Transverse colon (tissue), 3 donors: ENCODE measurements around the gene NRXN2.

Experiments used
- CTCF ChIP-seq, 5 experiments: fragments of 200-600 bp in 3 of 5; fragments of 450-650 bp in 2 of 5; sonication (generic) in 3 of 5; IDR thresholded peaks; 1 replicate in 2 of 5; 2 replicates in 3 of 5; pipeline ENCODE4 v1.5.1; 2016 to 2017; ENCODE audit warnings: antibody characterized with exemption in 5 of 5, inconsistent platforms in 3 of 5, mild to moderate bottlenecking in 2 of 5, moderate library complexity in 1 of 5
- POLR2A ChIP-seq: fragments of 450-650 bp; IDR thresholded peaks from one replicate; pipeline ENCODE4 v1.6.1; 2016; ENCODE audit warnings: antibody characterized with exemption, mild to moderate bottlenecking, moderate library complexity

GRCh38 chr11:64684357-64684756 is 38.6 kb downstream of the NRXN2 start:
- TF ChIP-seq CTCF (IDR thresholded peaks at IDR 0.05) (no peak), POLR2A (no peak)
